ENCODE results near the gene NOVA2. TPM values are rescaled to one million over a fixed set of nuclear protein-coding genes. Genes with fewer than 3 reads are reported as not detected.
A peak's percentile ranks its signal among the peaks of the same experiment; 100 is the strongest.

Gene NOVA2
- total RNA-seq, 1 experiment from 2014 or later = 2.5 TPM

DNA sequence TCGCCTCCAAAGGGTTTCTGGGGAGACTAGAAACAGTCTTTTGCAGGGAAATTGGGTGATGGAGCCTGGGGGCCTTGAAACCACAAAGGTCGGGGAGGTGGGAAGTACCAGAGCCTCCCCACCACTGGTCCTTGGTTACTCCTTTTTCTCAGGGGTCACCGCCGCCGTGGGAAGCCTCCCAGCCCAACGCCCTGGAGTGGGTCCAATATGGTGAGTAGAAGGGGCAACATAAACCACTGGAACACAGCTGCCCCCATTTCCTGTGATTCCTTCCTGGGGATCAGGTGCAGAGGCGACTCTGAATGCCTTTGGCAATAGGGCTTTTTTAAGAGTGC lies 43.4 kb upstream of the NOVA2 start:
- peaks cover 3 to 14% of the 10 kb centered on the region in 2 experiments; a peak in 3 of 4 replicates for H3K4me1 ChIP-seq (ENCODE audit: control insufficient read depth in 1 of 2, insufficient read depth in 2 of 2, low read length in 2 of 2)
- no peak overlapping the region for H3K4me2 ChIP-seq (ENCODE audit: low read length)
- no peak overlapping the region for H3K9ac ChIP-seq (ENCODE audit: low read length)

DNA sequence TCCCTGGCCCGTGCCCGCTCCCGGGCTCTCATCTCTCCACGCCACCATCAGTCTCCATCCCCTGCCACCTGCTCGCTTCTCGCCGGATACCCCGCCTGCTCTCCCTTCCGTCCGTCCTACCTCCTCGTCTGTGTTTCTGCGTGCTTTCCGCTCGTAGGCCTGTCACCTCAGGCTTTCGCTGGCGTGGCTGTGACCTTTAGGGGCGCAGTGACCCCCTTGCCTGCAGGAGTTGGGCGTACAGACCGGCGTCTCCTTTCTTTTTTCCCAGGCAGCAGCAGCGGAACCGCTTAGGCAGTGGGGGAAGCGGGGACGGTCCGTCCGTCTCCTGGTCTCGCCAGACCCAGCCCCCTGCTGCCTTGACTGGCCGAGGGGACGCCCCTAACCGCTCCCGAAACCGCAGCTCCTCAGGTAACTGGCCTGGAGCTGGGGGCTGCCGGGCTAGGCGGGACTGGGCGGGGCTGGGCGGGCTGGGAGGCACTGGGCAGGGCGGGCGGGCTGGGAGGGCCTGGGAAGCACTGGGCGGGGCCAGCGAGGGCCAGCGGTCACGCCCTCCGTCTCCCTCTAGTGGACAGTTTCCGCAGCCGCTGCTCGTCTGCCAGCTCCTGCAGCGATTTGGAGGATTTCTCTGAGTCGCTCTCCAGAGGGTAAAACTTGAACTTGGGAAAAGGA lies 42.9 kb upstream of the NOVA2 start:
- Histone ChIP-seq H3K9ac (ENCODE audit: low read length) (no peak overlapping the region), H3K4me1 (ENCODE audit: control insufficient read depth in 1 of 2, insufficient read depth in 2 of 2, low read length in 2 of 2) (peaks cover 3 to 14% of the 10 kb centered on the region in 2 experiments; a peak in 3 of 4 replicates)

More for the DNA sequence above, 43.4 kb upstream of the NOVA2 start:
- ChIA-PET POLR2A (no interaction called here), RAD21 (ENCODE audit: low non-redundant PET in 1 of 2, low total read pairs in 2 of 2, uncharacterized antibody in 2 of 2, unreplicated experiment in 2 of 2) (no interaction called here), CTCF (interaction anchor here (0.8 to 2.1 kb wide), 13 partner anchors 10 to 248 kb away, joined by 3 to 19 read pairs (median 4); partner anchors contain the start of genes CCDC61, FOXA3, IRF2BP1 and NANOS2)
- TF ChIP-seq EGR1 (IDR thresholded peaks at IDR 0.05; ENCODE audit: low read depth) = no peak
- no peak for TF ChIP-seq EZH2 (IDR thresholded peaks at IDR 0.05)
- Histone ChIP-seq H3K27ac (ENCODE audit: low read depth, low read length) (no peak overlapping the region), H4K20me1 (ENCODE audit: insufficient read depth) (no peaks in the 10 kb centered on the region), H2AFZ (ENCODE audit: low read depth, low read length, poor library complexity, severe bottlenecking) (no peak overlapping the region), H3K4me3 (replicated peaks in 1 of 2; ENCODE audit: low read depth in 1 of 2, low read length in 2 of 2) (no peak overlapping the region), H3K9me3 (ENCODE audit: control insufficient read depth in 1 of 2, insufficient read depth in 1 of 2, low read depth in 1 of 2, low read length in 2 of 2) (no peaks in the 10 kb centered on the region), H3K9me2 (ENCODE audit: insufficient read depth) (no peaks in the 10 kb centered on the region), H3K79me2 (ENCODE audit: insufficient read depth, low read length) (no peaks in the 10 kb centered on the region), H3K36me3 (ENCODE audit: control insufficient read depth in 1 of 2, insufficient read depth in 2 of 2, low read length in 2 of 2) (no peaks in the 10 kb centered on the region), H3K27me3 (ENCODE audit: insufficient read depth, low read length) (no peaks in the 10 kb centered on the region)
- no TSS peak for BruUV-seq (replicated peaks)
- DNase-seq (ENCODE audit: low read depth, low spot score) = no peak
- intact Hi-C loops (cut with micrococcal nuclease) = loop anchor here (5.0 kb wide), 1 partner anchor 105 kb away; the partner anchor contains the start of gene NANOS2
- no peak for ATAC-seq

More for the DNA sequence above, 42.9 kb upstream of the NOVA2 start:
- POLR2A ChIA-PET = no interaction called here
- intact Hi-C loops (cut with micrococcal nuclease) = loop anchor here (5.0 kb wide), 1 partner anchor 104 kb away; the partner anchor contains the start of gene NANOS2
- DNase-seq (ENCODE audit: low read depth, low spot score) (peak; percentile 45), ATAC-seq (peak; percentile 92)
- Histone ChIP-seq H3K27ac (ENCODE audit: low read depth, low read length) (no peak overlapping the region; the same call in 1 of the 2 replicates), H3K27me3 (ENCODE audit: insufficient read depth, low read length) (no peaks in the 10 kb centered on the region), H3K9me3 (ENCODE audit: control insufficient read depth in 1 of 2, insufficient read depth in 1 of 2, low read depth in 1 of 2, low read length in 2 of 2) (no peaks in the 10 kb centered on the region), H2AFZ (ENCODE audit: low read depth, low read length, poor library complexity, severe bottlenecking) (no peak overlapping the region), H3K4me3 (replicated peaks in 1 of 2; ENCODE audit: low read depth in 1 of 2, low read length in 2 of 2) (no peak overlapping the region), H3K79me2 (ENCODE audit: insufficient read depth, low read length) (no peaks in the 10 kb centered on the region), H3K4me2 (ENCODE audit: low read length) (0 out of 2 replicates have a peak overlapping the region, but pooled peaks have one; percentile 14), H4K20me1 (ENCODE audit: insufficient read depth) (no peaks in the 10 kb centered on the region), H3K36me3 (ENCODE audit: control insufficient read depth in 1 of 2, insufficient read depth in 2 of 2, low read length in 2 of 2) (no peaks in the 10 kb centered on the region), H3K9me2 (ENCODE audit: insufficient read depth) (no peaks in the 10 kb centered on the region)
- RAD21 ChIA-PET (ENCODE audit: low non-redundant PET in 1 of 2, low total read pairs in 2 of 2, uncharacterized antibody in 2 of 2, unreplicated experiment in 2 of 2) = no interaction called here
- no TSS peak for BruUV-seq (replicated peaks)
- CTCF ChIA-PET = interaction anchor here (0.6 to 2.1 kb wide), 15 partner anchors 10 to 1971 kb away, joined by 3 to 19 read pairs (median 4); partner anchors contain the start of genes CCDC61, FOXA3, IRF2BP1 and NANOS2
- TF ChIP-seq ZFX (IDR thresholded peaks at IDR 0.05) (no peak), EGR1 (IDR thresholded peaks at IDR 0.05; ENCODE audit: low read depth) (no peak), RAD21 (IDR thresholded peaks at IDR 0.05; ENCODE audit: low read depth) (peak; percentile 59)
- TF ChIP-seq, protein P1, sequence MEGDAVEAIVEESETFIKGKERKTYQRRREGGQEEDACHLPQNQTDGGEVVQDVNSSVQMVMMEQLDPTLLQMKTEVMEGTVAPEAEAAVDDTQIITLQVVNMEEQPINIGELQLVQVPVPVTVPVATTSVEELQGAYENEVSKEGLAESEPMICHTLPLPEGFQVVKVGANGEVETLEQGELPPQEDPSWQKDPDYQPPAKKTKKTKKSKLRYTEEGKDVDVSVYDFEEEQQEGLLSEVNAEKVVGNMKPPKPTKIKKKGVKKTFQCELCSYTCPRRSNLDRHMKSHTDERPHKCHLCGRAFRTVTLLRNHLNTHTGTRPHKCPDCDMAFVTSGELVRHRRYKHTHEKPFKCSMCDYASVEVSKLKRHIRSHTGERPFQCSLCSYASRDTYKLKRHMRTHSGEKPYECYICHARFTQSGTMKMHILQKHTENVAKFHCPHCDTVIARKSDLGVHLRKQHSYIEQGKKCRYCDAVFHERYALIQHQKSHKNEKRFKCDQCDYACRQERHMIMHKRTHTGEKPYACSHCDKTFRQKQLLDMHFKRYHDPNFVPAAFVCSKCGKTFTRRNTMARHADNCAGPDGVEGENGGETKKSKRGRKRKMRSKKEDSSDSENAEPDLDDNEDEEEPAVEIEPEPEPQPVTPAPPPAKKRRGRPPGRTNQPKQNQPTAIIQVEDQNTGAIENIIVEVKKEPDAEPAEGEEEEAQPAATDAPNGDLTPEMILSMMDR (IDR thresholded peaks at IDR 0.05 in 2 of 3, conservative IDR thresholded peaks at IDR 0.05 in 1 of 3; ENCODE audit: borderline replicate concordance in 1 of 3, insufficient read depth in 1 of 3, low read depth in 2 of 3, low read length in 2 of 3) = peak; percentile 52 to 79 (median 64)
- TF ChIP-seq, protein P2, sequence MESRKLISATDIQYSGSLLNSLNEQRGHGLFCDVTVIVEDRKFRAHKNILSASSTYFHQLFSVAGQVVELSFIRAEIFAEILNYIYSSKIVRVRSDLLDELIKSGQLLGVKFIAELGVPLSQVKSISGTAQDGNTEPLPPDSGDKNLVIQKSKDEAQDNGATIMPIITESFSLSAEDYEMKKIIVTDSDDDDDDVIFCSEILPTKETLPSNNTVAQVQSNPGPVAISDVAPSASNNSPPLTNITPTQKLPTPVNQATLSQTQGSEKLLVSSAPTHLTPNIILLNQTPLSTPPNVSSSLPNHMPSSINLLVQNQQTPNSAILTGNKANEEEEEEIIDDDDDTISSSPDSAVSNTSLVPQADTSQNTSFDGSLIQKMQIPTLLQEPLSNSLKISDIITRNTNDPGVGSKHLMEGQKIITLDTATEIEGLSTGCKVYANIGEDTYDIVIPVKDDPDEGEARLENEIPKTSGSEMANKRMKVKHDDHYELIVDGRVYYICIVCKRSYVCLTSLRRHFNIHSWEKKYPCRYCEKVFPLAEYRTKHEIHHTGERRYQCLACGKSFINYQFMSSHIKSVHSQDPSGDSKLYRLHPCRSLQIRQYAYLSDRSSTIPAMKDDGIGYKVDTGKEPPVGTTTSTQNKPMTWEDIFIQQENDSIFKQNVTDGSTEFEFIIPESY (IDR thresholded peaks at IDR 0.05; ENCODE audit: extremely low read depth, insufficient replicate concordance, low read length) = no peak
- TF ChIP-seq, protein P3, sequence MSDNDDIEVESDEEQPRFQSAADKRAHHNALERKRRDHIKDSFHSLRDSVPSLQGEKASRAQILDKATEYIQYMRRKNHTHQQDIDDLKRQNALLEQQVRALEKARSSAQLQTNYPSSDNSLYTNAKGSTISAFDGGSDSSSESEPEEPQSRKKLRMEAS (IDR thresholded peaks at IDR 0.05) = no peak
